ENCODE results near the gene NBPF6.
A peak's percentile ranks its signal among the peaks of the same experiment; 100 is the strongest.
"Not testable (repeated sequence)": the region's sequence is repeated elsewhere in the genome, so short reads cannot be mapped to it uniquely, and the experiment has no call there.

NBPF6 gene

DNA sequence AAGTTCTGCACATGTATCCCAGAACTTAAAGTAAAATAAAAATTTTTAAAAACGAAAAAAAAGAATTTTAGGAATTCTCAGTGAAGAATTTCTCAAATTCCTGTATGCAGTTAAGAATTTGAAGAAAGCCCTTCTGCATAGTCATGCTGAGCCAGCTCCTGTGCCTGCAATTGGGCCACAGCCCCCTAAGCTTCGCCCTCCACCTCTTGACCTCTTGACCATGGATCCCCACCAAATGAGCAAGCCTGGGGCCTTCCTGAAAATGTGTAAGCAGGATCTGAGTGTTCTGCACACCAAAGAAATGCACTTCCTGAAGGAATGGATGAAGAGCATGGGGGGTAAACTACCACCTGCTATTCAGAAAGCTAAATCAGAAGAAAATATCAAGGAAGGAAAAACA lies 52.0 kb downstream of the NBPF6 start:
- no peak for DNase-seq

- DNase-seq: no peak
Measured at GRCh38 chr1:108502624-108503023, 52.5 kb downstream of the NBPF6 start.

- no peak for DNase-seq
Measured at GRCh38 chr1:108503062-108503733, 53.1 kb downstream of the NBPF6 start.

DNA sequence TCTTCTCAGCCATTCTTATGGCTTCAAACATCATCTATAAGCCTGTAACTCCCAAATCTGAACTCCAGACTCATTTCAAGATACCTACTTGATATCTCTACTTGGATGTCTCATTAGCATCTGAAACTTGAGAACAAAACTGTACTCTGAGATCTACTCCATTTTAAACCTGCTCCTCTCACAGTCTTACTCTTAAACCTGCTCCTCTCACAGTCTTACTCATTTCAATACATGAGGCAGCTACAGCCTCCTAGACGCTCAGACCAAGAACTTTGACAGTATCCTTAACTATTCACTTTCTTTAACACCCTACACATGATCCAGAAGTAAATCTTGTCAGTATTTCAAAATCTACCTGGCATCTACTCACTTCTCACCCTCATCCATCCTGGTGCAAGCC lies 54.3 kb downstream of the NBPF6 start:
- DNase-seq: no peak

DNA sequence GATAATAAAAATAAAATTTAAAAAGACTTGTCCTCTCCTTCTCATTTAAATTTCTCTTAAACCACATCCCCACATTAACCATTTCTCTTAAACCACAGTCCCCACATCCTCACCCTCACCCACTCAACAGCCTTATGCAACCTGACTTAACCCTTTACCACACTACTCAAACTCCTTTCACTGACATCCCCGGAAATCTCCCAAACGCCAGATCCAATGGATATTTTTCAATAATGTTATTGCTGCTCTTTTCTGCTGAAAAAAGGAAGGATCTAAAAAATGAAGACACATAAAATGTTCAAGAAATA lies 55.6 kb downstream of the NBPF6 start:
- peak; percentile 43 for DNase-seq

DNA sequence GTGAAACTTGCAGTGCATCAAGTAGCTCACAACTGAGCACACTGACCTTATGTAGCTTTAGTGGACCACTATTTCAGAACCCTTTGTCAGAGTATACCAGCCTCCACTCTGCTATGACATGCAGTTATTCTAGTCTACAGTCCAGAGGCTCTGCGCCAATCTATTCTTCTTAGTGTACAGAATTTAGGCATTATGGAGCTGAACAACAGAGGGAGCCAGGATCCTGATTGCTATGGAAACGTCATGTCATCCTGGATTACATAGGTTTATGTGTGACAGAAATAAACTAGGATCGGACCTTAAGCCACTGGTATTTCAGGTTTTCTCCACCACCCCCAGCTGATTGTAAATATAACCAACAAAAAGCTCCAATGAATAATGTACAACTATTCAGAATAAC lies 61.6 kb downstream of the NBPF6 start:
- DNase-seq: no peak

DNA sequence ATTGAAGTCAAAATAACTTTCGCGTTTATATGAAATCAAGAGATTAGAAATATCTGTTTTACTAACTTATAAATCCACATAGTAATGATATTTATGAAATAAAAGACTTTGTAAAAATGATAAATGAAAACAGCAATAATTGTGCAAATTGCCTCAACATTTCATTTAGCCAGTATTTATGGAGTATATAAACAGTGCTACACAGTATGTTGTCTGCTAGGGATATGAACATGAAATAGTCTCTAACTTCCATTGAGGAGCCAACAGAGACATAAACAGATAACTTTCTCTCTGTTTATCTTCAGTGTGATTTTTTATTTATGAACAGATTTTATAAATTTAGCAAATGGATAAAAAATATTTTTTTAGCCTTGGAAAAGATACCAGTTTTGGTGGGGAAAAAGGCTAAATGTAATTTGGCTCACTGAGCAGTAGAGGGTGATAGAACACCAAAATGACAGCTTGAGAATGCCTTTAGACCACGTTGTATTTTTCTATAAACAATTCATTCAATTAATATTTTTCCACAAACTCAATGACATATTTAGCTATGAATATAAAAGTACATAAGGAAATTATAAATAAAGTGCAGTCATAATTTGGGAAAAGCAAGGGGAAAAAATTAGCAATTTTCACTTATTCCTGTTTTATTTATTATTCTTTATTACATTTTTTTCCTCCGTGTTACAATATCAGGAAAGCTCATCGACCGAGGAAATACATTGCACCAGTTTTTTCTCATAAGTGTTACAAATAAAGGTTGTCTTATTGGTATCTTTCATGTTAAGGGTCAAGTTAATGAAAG lies 62.3 kb downstream of the NBPF6 start:
- DNase-seq: peak; percentile 67

DNA sequence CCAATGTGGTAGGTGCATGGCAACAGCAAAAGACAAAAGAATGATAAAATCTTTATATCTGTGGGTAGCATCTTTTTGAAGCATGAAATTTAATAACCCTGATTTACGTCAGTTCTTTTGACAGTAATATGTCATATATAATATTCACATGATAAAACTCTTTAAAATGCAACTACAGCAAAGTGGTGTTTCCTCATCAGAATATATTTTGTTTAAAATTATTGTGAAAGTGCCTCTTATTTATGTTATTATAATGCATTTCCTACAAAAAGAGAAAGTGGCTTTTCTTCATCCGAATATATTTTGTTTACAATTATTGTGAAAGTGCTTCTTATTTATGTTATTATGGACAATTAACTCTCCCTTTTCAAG lies 62.9 kb downstream of the NBPF6 start:
- no peak for DNase-seq

GRCh38 chr1:108513914-108514313 lies 63.8 kb downstream of the NBPF6 start:
- not testable (repeated sequence) for DNase-seq

GRCh38 chr1:108517301-108517897 lies 67.3 kb downstream of the NBPF6 start:
- not testable (repeated sequence) for DNase-seq
